Activated B cell treated with CpG ODN at 0.5 μM for 24 hours (primary cell): ENCODE results near the gene PCSK5. TPM values are rescaled to one million over a fixed set of nuclear protein-coding genes. Genes with fewer than 3 reads are reported as not detected.

Source experiments
- ATAC-seq: fragments of 200-7000 bp; cut with Tn5 transposase; one replicate; pipeline ENCODE4 v1.10.0; 2021; ENCODE audit warnings: low read depth, mild to moderate bottlenecking, moderate library complexity
- CTCF ChIA-PET: fragments of 350-600 bp; sonication (Branson Sonifier 250); formaldehyde crosslinking; loops from one replicate; lab custom pipeline; 2021; ENCODE audit warnings: antibody characterized with exemption; lab: Charles Lee
- POLR2A ChIA-PET: fragments of 350-600 bp; sonication (Branson Sonifier 250); formaldehyde crosslinking; loops from one replicate; lab custom pipeline; 2021; ENCODE audit warnings: antibody characterized with exemption; lab: Charles Lee
- DNase-seq: peaks from one replicate; pipeline ENCODE4 v3.0.0; 2022
- H3K27ac Mint-ChIP-seq: one replicate; pipeline ENCODE4 v1.8.0; 2020; ENCODE audit warnings: mixed read lengths
- H3K27me3 Mint-ChIP-seq: one replicate; pipeline ENCODE4 v1.8.0; 2021; ENCODE audit warnings: mixed read lengths
- H3K36me3 Mint-ChIP-seq: one replicate; pipeline ENCODE4 v1.8.0; 2021; ENCODE audit warnings: low read depth, mixed read lengths
- H3K4me1 Mint-ChIP-seq: one replicate; pipeline ENCODE4 v1.8.0; 2021; ENCODE audit warnings: mixed read lengths
- H3K4me3 Mint-ChIP-seq: one replicate; pipeline ENCODE4 v1.8.0; 2020; ENCODE audit warnings: mild to moderate bottlenecking, mixed read lengths
- H3K9me3 Mint-ChIP-seq: one replicate; pipeline ENCODE4 v1.8.0; 2020; ENCODE audit warnings: mixed read lengths
- intact Hi-C: fragments of 100-400 bp; cut with micrococcal nuclease; formaldehyde crosslinking; loops from one replicate; pipeline ENCODE4 v1.15.1; 2024
- total RNA-seq: library from RNA; stranded (reverse); gene quantifications from 2 replicates; pipeline ENCODE4 v1.2.3, GENCODE V29; 2022
- TF ChIP-seq, protein P1 (sequence below): fragments of 200-600 bp; IDR thresholded peaks from one replicate; pipeline ENCODE4 v1.8.0; 2022; ENCODE audit warnings: antibody characterized with exemption, mild to moderate bottlenecking

The PCSK5 gene
- total RNA-seq, 1 donor from 2014 or later, result not detected

DNA sequence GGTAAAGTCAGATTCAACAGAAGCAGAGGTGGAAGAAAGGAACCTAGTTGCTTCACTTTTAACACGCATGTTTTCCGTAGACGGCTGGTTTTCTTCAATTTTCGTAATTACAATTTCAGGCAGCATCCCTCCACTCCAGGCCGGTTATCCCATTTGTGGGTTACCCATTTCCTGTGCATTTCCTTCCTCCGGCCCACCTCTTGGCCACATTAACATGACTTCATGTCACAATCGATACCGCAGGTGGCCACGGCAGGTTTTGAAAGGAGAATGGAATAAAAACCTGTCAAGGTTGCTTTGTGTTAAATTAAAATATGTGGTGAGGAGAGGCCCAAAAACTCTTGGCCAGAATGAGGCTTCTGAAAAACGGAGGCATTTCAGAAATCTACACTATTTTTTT lies 130.2 kb downstream of the PCSK5 start:
- intact Hi-C loops, result no loop called here
- Mint-ChIP-seq H3K4me1 (no peaks in the 10 kb centered on the region), H3K27me3 (no peaks in the 10 kb centered on the region), H3K9me3 (no peaks in the 10 kb centered on the region), H3K27ac (no peak overlapping the region), H3K36me3 (no peaks in the 10 kb centered on the region), H3K4me3 (no peak overlapping the region)
- ATAC-seq (no peak), DNase-seq (no peak)
- TF ChIP-seq, protein P1, sequence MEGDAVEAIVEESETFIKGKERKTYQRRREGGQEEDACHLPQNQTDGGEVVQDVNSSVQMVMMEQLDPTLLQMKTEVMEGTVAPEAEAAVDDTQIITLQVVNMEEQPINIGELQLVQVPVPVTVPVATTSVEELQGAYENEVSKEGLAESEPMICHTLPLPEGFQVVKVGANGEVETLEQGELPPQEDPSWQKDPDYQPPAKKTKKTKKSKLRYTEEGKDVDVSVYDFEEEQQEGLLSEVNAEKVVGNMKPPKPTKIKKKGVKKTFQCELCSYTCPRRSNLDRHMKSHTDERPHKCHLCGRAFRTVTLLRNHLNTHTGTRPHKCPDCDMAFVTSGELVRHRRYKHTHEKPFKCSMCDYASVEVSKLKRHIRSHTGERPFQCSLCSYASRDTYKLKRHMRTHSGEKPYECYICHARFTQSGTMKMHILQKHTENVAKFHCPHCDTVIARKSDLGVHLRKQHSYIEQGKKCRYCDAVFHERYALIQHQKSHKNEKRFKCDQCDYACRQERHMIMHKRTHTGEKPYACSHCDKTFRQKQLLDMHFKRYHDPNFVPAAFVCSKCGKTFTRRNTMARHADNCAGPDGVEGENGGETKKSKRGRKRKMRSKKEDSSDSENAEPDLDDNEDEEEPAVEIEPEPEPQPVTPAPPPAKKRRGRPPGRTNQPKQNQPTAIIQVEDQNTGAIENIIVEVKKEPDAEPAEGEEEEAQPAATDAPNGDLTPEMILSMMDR, result no peak
- POLR2A ChIA-PET, result no interaction called here
- CTCF ChIA-PET, result no interaction called here

DNA sequence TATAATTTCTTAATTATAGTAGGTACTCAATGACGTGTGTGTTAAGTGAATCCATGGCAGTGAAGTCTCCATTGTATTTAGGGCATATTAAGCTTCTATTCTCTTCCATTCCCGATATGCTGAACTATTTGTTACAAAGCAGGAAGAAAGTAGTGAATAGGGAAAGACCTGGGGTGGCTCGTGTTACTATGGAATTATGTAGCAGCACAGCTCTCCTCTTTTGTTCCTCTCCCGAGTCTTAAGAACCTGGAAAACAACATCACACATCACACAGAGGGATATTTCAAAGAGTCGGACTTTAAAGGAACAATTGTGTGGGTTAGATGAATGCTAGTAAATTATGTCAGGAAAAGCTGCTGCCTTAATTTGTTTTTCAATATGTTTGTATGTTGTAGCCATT lies 131.8 kb downstream of the PCSK5 start:
- H3K4me3 Mint-ChIP-seq, result no peak overlapping the region
- H3K9me3 Mint-ChIP-seq, result no peaks in the 10 kb centered on the region
- CTCF ChIA-PET, result no interaction called here
- H3K27me3 Mint-ChIP-seq, result no peaks in the 10 kb centered on the region
- TF ChIP-seq, protein P1, result no peak
- no peaks in the 10 kb centered on the region for H3K4me1 Mint-ChIP-seq
- no peaks in the 10 kb centered on the region for H3K36me3 Mint-ChIP-seq
- H3K27ac Mint-ChIP-seq, result no peak overlapping the region
- POLR2A ChIA-PET, result no interaction called here
- no peak for ATAC-seq
- intact Hi-C loops, result no loop called here
- DNase-seq, result no peak

DNA sequence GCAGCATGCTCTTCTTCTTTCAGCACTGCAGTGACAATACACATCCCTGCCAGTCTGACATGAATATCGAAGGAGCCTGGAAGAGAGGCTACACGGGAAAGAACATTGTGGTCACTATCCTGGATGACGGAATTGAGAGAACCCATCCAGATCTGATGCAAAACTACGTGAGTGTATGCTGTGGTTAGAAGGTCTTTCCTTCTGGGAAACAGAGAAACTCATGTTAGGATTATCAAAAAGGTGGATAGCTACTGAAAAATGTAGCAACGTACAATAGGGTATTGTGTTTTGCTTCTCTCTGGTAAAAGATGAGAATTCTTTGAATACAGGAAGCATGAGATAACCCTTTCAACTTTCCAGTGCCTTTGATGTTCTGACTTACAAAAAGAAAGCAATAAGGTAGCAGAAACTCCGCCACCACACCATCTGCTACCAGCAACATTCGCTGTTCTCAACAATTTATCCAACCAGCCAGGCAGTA lies 133.3 kb downstream of the PCSK5 start:
- POLR2A ChIA-PET, result no interaction called here

DNA sequence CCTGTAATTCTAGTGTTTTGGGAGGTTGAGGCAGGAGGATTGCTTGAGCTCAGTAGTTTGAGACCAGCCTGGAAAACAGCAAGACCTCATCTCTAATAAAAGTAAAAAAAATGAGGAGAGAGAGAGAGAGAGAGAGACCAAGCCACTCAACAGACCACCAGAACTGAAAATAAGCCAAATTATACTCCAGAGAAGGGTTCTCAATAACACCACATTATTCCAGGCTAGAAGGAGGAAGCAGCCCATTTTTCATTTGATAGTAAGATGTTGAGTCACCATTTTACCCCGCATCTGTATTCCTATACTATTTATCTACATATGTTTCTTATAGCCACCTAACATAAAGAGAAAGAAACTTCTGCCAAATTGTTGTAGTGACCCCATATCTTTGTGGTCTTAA lies 134.8 kb downstream of the PCSK5 start:
- Mint-ChIP-seq H3K27ac (no peak overlapping the region), H3K36me3 (no peaks in the 10 kb centered on the region), H3K27me3 (no peaks in the 10 kb centered on the region), H3K4me1 (no peaks in the 10 kb centered on the region), H3K4me3 (no peak overlapping the region), H3K9me3 (no peaks in the 10 kb centered on the region)
- DNase-seq (no peak), ATAC-seq (no peak)
- ChIA-PET CTCF (no interaction called here), POLR2A (no interaction called here)
- TF ChIP-seq, protein P1, result no peak
- intact Hi-C loops, result no loop called here

More for the DNA sequence above, 133.3 kb downstream of the PCSK5 start:
- H3K4me1 Mint-ChIP-seq, result no peaks in the 10 kb centered on the region
- H3K27me3 Mint-ChIP-seq, result no peaks in the 10 kb centered on the region
- H3K9me3 Mint-ChIP-seq, result no peaks in the 10 kb centered on the region
- no peaks in the 10 kb centered on the region for H3K36me3 Mint-ChIP-seq
- H3K27ac Mint-ChIP-seq, result no peak overlapping the region
- intact Hi-C loops, result no loop called here
- TF ChIP-seq, protein P1, result no peak
- CTCF ChIA-PET, result no interaction called here
- no peak overlapping the region for H3K4me3 Mint-ChIP-seq
- no peak for DNase-seq
- ATAC-seq, result no peak

DNA sequence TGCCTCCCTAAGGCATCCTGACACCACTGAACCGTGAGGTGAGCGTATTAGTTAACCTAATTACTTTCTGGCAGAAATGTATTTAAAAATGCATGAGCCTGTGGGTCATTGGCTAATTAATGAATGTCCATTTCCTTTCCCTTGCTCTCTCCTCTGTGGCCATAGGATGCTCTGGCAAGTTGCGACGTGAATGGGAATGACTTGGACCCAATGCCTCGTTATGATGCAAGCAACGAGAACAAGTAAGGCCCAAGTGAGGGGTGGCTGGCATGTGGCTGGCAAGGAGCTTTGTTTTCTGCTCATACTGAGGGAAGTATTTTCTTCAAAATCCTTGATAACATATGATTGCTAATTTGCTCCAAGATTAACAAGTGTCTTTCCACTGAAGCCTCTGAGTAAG lies 136.3 kb downstream of the PCSK5 start:
- POLR2A ChIA-PET, result no interaction called here
- Mint-ChIP-seq H3K9me3 (no peaks in the 10 kb centered on the region), H3K27ac (no peak overlapping the region), H3K4me3 (no peak overlapping the region), H3K36me3 (no peaks in the 10 kb centered on the region), H3K27me3 (no peaks in the 10 kb centered on the region), H3K4me1 (no peaks in the 10 kb centered on the region)
- ATAC-seq (no peak), DNase-seq (no peak)
- CTCF ChIA-PET, result no interaction called here
- intact Hi-C loops, result no loop called here
- TF ChIP-seq, protein P1, result no peak
